Heart left ventricle (tissue), 16 donors: ENCODE results near the gene PSMG3. TPM values are rescaled to one million over a fixed set of nuclear protein-coding genes. Genes with fewer than 3 reads are reported as not detected.
A peak's percentile ranks its signal among the peaks of the same experiment; 100 is the strongest.

Source experiments
- ATAC-seq, 4 donors: fragments of 200-7000 bp; cut with Tn5 transposase; one replicate each; pipeline ENCODE4 v1.9.1; 2020 to 2022; ENCODE audit warnings: moderate library complexity in 4 of 4, mild to moderate bottlenecking in 3 of 4, moderate number of reproducible peaks in 1 of 4
- DNase-seq, 5 donors: peaks; one replicate each; pipeline ENCODE4 v3.0.0-alpha.2; 2020
- H3K27ac ChIP-seq, 12 donors: fragments of 200-600 bp; sonication (generic) in 4 of 12; one replicate each; pipeline versions ENCODE4 v1.5.0 to v1.8.0; 2016 to 2022; ENCODE audit warnings: mild to moderate bottlenecking in 2 of 12
- H3K27me3 ChIP-seq, 9 donors: fragments of 200-600 bp; sonication (generic) in 2 of 9; one replicate each; pipeline versions ENCODE4 v1.5.1 to v1.8.0; 2016 to 2022; ENCODE audit warnings: mild to moderate bottlenecking in 3 of 9
- H3K36me3 ChIP-seq, 9 donors: fragments of 200-600 bp; sonication (generic) in 2 of 9; one replicate each; pipeline versions ENCODE4 v1.5.0 to v1.8.0; 2018 to 2022; ENCODE audit warnings: mild to moderate bottlenecking in 2 of 9
- H3K4me1 ChIP-seq, 12 donors: fragments of 200-600 bp; sonication (generic) in 4 of 12; one replicate each; pipeline versions ENCODE4 v1.5.0 to v1.8.0; 2016 to 2022; ENCODE audit warnings: mild to moderate bottlenecking in 3 of 12
- H3K4me3 ChIP-seq, 12 donors: fragments of 200-600 bp; sonication (generic) in 4 of 12; one replicate each; pipeline versions ENCODE4 v1.5.0 to v1.8.0; 2017 to 2022; ENCODE audit warnings: mild to moderate bottlenecking in 9 of 12, moderate library complexity in 4 of 12
- H3K9me3 ChIP-seq, 12 donors: fragments of 200-600 bp; sonication (generic) in 4 of 12; one replicate each; pipeline versions ENCODE4 v1.5.0 to v1.8.0; 2016 to 2022; ENCODE audit warnings: mild to moderate bottlenecking in 1 of 12
- CTCF ChIP-seq, 12 donors: fragments of 200-600 bp; sonication (generic) in 4 of 12; IDR thresholded peaks; one replicate each; pipeline versions ENCODE4 v1.5.0 to v1.8.0; 2018 to 2022; ENCODE audit warnings: antibody characterized with exemption in 12 of 12, mild to moderate bottlenecking in 5 of 12
- POLR2A ChIP-seq, 2 donors: fragments of 450-650 bp; IDR thresholded peaks; one replicate each; pipeline ENCODE4 v1.6.1; 2017; ENCODE audit warnings: antibody characterized with exemption in 2 of 2, mild to moderate bottlenecking in 2 of 2, moderate library complexity in 2 of 2
- WGBS, 4 donors: extraction: QIAGEN DNeasy Blood & Tissue Kit in 2 of 4; methylation state at CpG; one replicate each; pipeline versions ENCODE4 v1.1.5 to v1.1.7; 2013 to 2018; 5-methylcytosine and 5-hydroxymethylcytosine counted together
- intact Hi-C, 10 donors: fragments of 100-400 bp; cut with DNase I; formaldehyde crosslinking; loops; one replicate each; pipeline versions ENCODE4 v1.11.1 to v1.14.2; 2022
- polyA plus RNA-seq, 2 donors: library from polyadenylated mRNA; stranded (reverse); fragments of 200-250 nt; gene quantifications; one replicate each; pipeline ENCODE4 v1.2.3, GENCODE V29; 2013
- total RNA-seq, 9 donors: library from RNA; depleted of rRNA in 2 of 9; stranded (reverse); fragments of >200 nt in 2 of 9; fragmentation: NEBNext Ultra II Directional in 3 of 9; extraction: Animal tissue kit (Norgen Biotek cat#: 25700) in 3 of 9; gene quantifications; one replicate each; pipeline versions ENCODE4 v1.1.0 to v1.2.4, GENCODE V29; 2016 to 2023
- donor health status: ischemic (EF 13 %, LVEDD 7.1; RV severe dilation, severe dysfunction).
- donor health status: healthy with polysubstance abuse.
- donor health status: DM: no; HTN: yes; CAD: no.
- donor health status: DM: no; HTN: no; CAD: no.
- donor health status: ischemic (EF 25% LVEDD 6.9; RV normal size, moderate dysfunction).
- donor health status: ischemic (EF 25% LVEDD 5.7; RV mildly dilated, moderate dysfunction).
- donor health status: healthy.
- donor health status: DM: yes; HTN: yes; CAD: no.
- donor health status: ischemic (EF 35%, LVEDD 5.7; RV mildly dilated, moderate dysfunction).
- donor health status: nonischemic (EF 11% LVEDD 7.7; RV severe dilation, severe dysfunction).
- donor health status: DM: yes; HTN: yes; CAD: no.
- donor health status: PGD.
- donor health status: ischemic (EF 29% LVEDD 5.4; RV normal size, mild dysfunction).
- donor health status: nonischemic (EF 23%, LVEDD 6.1; RV moderate dilation, normal function).

The PSMG3 gene
- total and polyA plus RNA-seq, 11 donors: 7.3 to 36.5 (median 13.8) TPM

- ATAC-seq: peak in 2 of 4 donors; percentile 0 to 2
- no peaks in the 10 kb centered on the region for H3K27me3 ChIP-seq
- 80 to 86% (median 83%) methylated on average over 26 to 41 of the region's 41 CpGs for WGBS, 4 donors
- peaks cover 0 to 48% (median 37%) of the 10 kb centered on the region in 9 donors for H3K36me3 ChIP-seq
- H3K27ac ChIP-seq: peak overlapping the region in 2 of 12 donors; percentile 25 to 38
- intact Hi-C loops: no loop called here
- H3K9me3 ChIP-seq: no peaks in the 10 kb centered on the region
- H3K4me1 ChIP-seq: peaks cover 0 to 16% (median 9%) of the 10 kb centered on the region in 12 donors
- TF ChIP-seq POLR2A (IDR thresholded peaks at IDR 0.05) (no peak), CTCF (IDR thresholded peaks at IDR 0.05) (no peak)
- peak in 2 of 5 donors; percentile 24 to 64 for DNase-seq
- H3K4me3 ChIP-seq: no peak overlapping the region
These were observed 25.5 kb downstream of the PSMG3 start for GRCh38 chr7:1544178-1544895.

- Histone ChIP-seq H3K4me3 (no peak overlapping the region), H3K27me3 (no peaks in the 10 kb centered on the region), H3K27ac (peak overlapping the region in 1 of 12 donors; percentile 8), H3K36me3 (peaks cover 0 to 52% (median 42%) of the 10 kb centered on the region in 9 donors), H3K4me1 (peaks cover 0 to 21% (median 14%) of the 10 kb centered on the region in 12 donors), H3K9me3 (no peaks in the 10 kb centered on the region)
- TF ChIP-seq POLR2A (IDR thresholded peaks at IDR 0.05): no peak
- ATAC-seq: no peak
- 88 to 93% (median 90%) methylated on average over 6 of the region's 6 CpGs for WGBS, 4 donors
- no peak for DNase-seq
- intact Hi-C loops: no loop called here
These were observed 26.0 kb downstream of the PSMG3 start for GRCh38 chr7:1543826-1544177.

- TF ChIP-seq POLR2A (IDR thresholded peaks at IDR 0.05): no peak
- no peak for TF ChIP-seq CTCF (IDR thresholded peaks at IDR 0.05)
- 74 to 84% (median 82%) methylated on average over 34 to 38 of the region's 38 CpGs for WGBS, 4 donors
- DNase-seq: peak in 4 of 5 donors; percentile 25 to 64 (median 52)
- H3K27ac ChIP-seq: peak overlapping the region in 3 of 12 donors; percentile 5 to 50 (median 8)
- H3K9me3 ChIP-seq: no peaks in the 10 kb centered on the region
- H3K36me3 ChIP-seq: peaks cover 0 to 53% (median 47%) of the 10 kb centered on the region in 9 donors
- no peak for ATAC-seq
- intact Hi-C loops: no loop called here
- H3K4me3 ChIP-seq: no peak overlapping the region
- no peaks in the 10 kb centered on the region for H3K27me3 ChIP-seq
- peaks cover 4 to 28% (median 21%) of the 10 kb centered on the region in 12 donors for H3K4me1 ChIP-seq
These were observed 26.7 kb downstream of the PSMG3 start for GRCh38 chr7:1542841-1543747.

GRCh38 chr7:1542329-1542728 lies 27.5 kb downstream of the PSMG3 start:
- TF ChIP-seq CTCF (IDR thresholded peaks at IDR 0.05): no peak
- TF ChIP-seq POLR2A (IDR thresholded peaks at IDR 0.05): no peak
- intact Hi-C loops: no loop called here
- ATAC-seq (no peak), DNase-seq (no peak)
- Histone ChIP-seq H3K4me1 (peaks cover 4 to 36% (median 21%) of the 10 kb centered on the region in 12 donors), H3K4me3 (no peak overlapping the region), H3K27ac (no peak overlapping the region), H3K9me3 (no peaks in the 10 kb centered on the region), H3K36me3 (peaks cover 0 to 53% (median 47%) of the 10 kb centered on the region in 9 donors), H3K27me3 (no peaks in the 10 kb centered on the region)
- WGBS, 4 donors: 92% methylated on average over 21 of the region's 21 CpGs
